GM19467 (cell line): ENCODE data around the gene CDC6.

Experiments
- ATAC-seq: cut with Tn5 transposase; IDR thresholded peaks from one replicate; pipeline ENCODE4 v1.9.1; 2021; ENCODE audit warnings: mild to moderate bottlenecking, moderate library complexity; ENCODE audit not compliant: unreplicated experiment

The CDC6 gene

GRCh38 chr17:40309949-40310510 is 22.4 kb downstream of the CDC6 start:
- ATAC-seq, result no peak

GRCh38 chr17:40310882-40311391 is 23.3 kb downstream of the CDC6 start:
- ATAC-seq, result no peak

- ATAC-seq, result no peak
These were observed 23.9 kb downstream of the CDC6 start for GRCh38 chr17:40311575-40311974.

- ATAC-seq, result no peak
These were observed 24.6 kb downstream of the CDC6 start for GRCh38 chr17:40312131-40312731.

- ATAC-seq, result no peak
These were observed 25.4 kb downstream of the CDC6 start for GRCh38 chr17:40312893-40313667.

- ATAC-seq, result no peak
These were observed 26.2 kb downstream of the CDC6 start for GRCh38 chr17:40313668-40314583.

- no peak for ATAC-seq
These were observed 26.9 kb downstream of the CDC6 start for GRCh38 chr17:40314584-40314956.

GRCh38 chr17:40315206-40315605 is 27.5 kb downstream of the CDC6 start:
- ATAC-seq, result no peak

- ATAC-seq, result no peak
These were observed 28.2 kb downstream of the CDC6 start for GRCh38 chr17:40315678-40316570.

- ATAC-seq, result no peak
These were observed 29.1 kb downstream of the CDC6 start for GRCh38 chr17:40316571-40317344.

GRCh38 chr17:40317345-40317873 is 29.7 kb downstream of the CDC6 start:
- ATAC-seq, result no peak

- peak; percentile 59 for ATAC-seq
These were observed 30.5 kb downstream of the CDC6 start for GRCh38 chr17:40317880-40318829.

- ATAC-seq, result no peak
These were observed 31.2 kb downstream of the CDC6 start for GRCh38 chr17:40318830-40319391.

GRCh38 chr17:40319651-40320540 is 32.2 kb downstream of the CDC6 start:
- no peak for ATAC-seq

- ATAC-seq, result no peak
These were observed 33.3 kb downstream of the CDC6 start for GRCh38 chr17:40320756-40321523.

GRCh38 chr17:40321524-40321929 is 33.8 kb downstream of the CDC6 start:
- ATAC-seq, result no peak
